CD4-positive, alpha-beta T cell treated with Interleukin-10 for 1 hour (primary cell): ENCODE results near the gene THBS2.
"Not testable (repeated sequence)": the region's sequence is repeated elsewhere in the genome, so short reads cannot be mapped to it uniquely, and the experiment has no call there.

ENCODE experiments used
- DNase-seq: peaks from one replicate; pipeline ENCODE4 v3.0.0-alpha.2; 2020

Gene THBS2

GRCh38 chr6:169253337-169254238, at the start of gene THBS2:
Gene THBS2, minus strand, starts transcription at chr6:169253846. Its CDS starts 3,062 bp downstream, at chr6:169250784.
- DNase-seq, result no peak

- no peak for DNase-seq
Observed at GRCh38 chr6:169302716-169303115, 49.1 kb upstream of the THBS2 start.

GRCh38 chr6:169302255-169302654, 48.6 kb upstream of the THBS2 start:
- no peak for DNase-seq

- no peak for DNase-seq
Observed at GRCh38 chr6:169300916-169301315, 47.3 kb upstream of the THBS2 start.

- not testable (repeated sequence) for DNase-seq
Observed at GRCh38 chr6:169298626-169299025, 45.0 kb upstream of the THBS2 start.

- DNase-seq, result no peak
Observed at GRCh38 chr6:169296622-169297021, 43.0 kb upstream of the THBS2 start.

- DNase-seq, result no peak
Observed at GRCh38 chr6:169296170-169296569, 42.5 kb upstream of the THBS2 start.

- DNase-seq, result no peak
Observed at GRCh38 chr6:169293196-169293595, 39.5 kb upstream of the THBS2 start.

GRCh38 chr6:169292338-169293124, 38.9 kb upstream of the THBS2 start:
- no peak for DNase-seq

- no peak for DNase-seq
Observed at GRCh38 chr6:169291646-169292337, 38.1 kb upstream of the THBS2 start.

GRCh38 chr6:169291148-169291547, 37.5 kb upstream of the THBS2 start:
- no peak for DNase-seq

- DNase-seq, result no peak
Observed at GRCh38 chr6:169289619-169290339, 36.1 kb upstream of the THBS2 start.

- DNase-seq, result no peak
Observed at GRCh38 chr6:169289257-169289618, 35.6 kb upstream of the THBS2 start.

GRCh38 chr6:169288591-169288990, 34.9 kb upstream of the THBS2 start:
- DNase-seq, result no peak

- no peak for DNase-seq
Observed at GRCh38 chr6:169287675-169288074, 34.0 kb upstream of the THBS2 start.

GRCh38 chr6:169286961-169287360, 33.3 kb upstream of the THBS2 start:
- no peak for DNase-seq

GRCh38 chr6:169285165-169285564, 31.5 kb upstream of the THBS2 start:
- no peak for DNase-seq

- no peak for DNase-seq
Observed at GRCh38 chr6:169283924-169284323, 30.3 kb upstream of the THBS2 start.

- no peak for DNase-seq
Observed at GRCh38 chr6:169282043-169282442, 28.4 kb upstream of the THBS2 start.

GRCh38 chr6:169277619-169278018, 24.0 kb upstream of the THBS2 start:
- DNase-seq, result no peak

- no peak for DNase-seq
Observed at GRCh38 chr6:169274781-169275180, 21.1 kb upstream of the THBS2 start.

GRCh38 chr6:169273511-169273910, 19.9 kb upstream of the THBS2 start:
- no peak for DNase-seq

GRCh38 chr6:169271877-169272216, 18.2 kb upstream of the THBS2 start:
- no peak for DNase-seq
